Measurements from ENCODE around the gene BCL6. TPM values are rescaled to one million over a fixed set of nuclear protein-coding genes. Genes with fewer than 3 reads are reported as not detected.
A peak's percentile ranks its signal among the peaks of the same experiment; 100 is the strongest.

BCL6 gene
- total and polyA plus RNA-seq, 3 experiments from 2014 or later = 1.8 to 17.2 (median 17.1) TPM

DNA sequence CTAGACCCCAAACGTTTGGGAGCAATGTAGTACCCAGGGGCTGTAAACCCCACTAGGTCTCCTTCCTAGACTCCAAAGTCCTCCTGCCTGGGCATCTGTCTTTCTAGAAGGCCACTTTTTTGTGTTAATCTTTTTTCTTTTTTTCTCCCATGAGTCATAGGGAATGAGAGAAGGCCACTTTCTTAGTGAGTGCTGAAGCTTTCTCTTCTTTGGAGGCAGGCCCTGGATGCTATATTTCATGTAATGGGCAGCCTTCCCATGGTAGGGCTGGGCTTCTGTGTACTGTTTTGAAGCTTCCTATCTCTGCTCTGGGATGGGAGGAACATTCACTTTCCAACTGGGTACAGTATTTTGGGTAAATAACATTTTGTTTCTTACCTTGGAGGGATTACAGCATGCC, 27.7 kb downstream of the BCL6 start:
- H3K27ac Mint-ChIP-seq = no peak overlapping the region
- H3K27me3 ChIP-seq (ENCODE audit: insufficient read depth, low read length, poor library complexity, severe bottlenecking) = no peaks in the 10 kb centered on the region
- H3K27ac ChIP-seq (ENCODE audit: low read depth, low read length) = no peak overlapping the region
- ChIA-PET CTCF (interaction anchor here (3.0 to 6.1 kb wide), 2 partner anchors 38 to 399 kb away, joined by 14 to 79 read pairs; no protein-coding TSS in a partner anchor), POLR2A (no interaction called here)
- peaks cover 13 to 17% (median 17%) of the 10 kb centered on the region in 3 donors for H3K4me1 Mint-ChIP-seq
- peaks cover 3% of the 10 kb centered on the region for H3K36me3 ChIP-seq (ENCODE audit: insufficient read depth, low read length)
- H3K4me3 ChIP-seq (ENCODE audit: low read length) = no peak overlapping the region
- peaks cover 0 to 21% (median 6%) of the 10 kb centered on the region in 3 donors for H3K36me3 Mint-ChIP-seq
- H3K4me3 Mint-ChIP-seq = no peak overlapping the region
- no peak for DNase-seq
- H3K9me3 ChIP-seq (ENCODE audit: low read length) = no peaks in the 10 kb centered on the region
- no peaks in the 10 kb centered on the region for H3K9me3 Mint-ChIP-seq
- peaks cover 6% of the 10 kb centered on the region for H3K4me1 ChIP-seq (ENCODE audit: insufficient read depth, low read length)
- H3K27me3 Mint-ChIP-seq = no peaks in the 10 kb centered on the region

DNA sequence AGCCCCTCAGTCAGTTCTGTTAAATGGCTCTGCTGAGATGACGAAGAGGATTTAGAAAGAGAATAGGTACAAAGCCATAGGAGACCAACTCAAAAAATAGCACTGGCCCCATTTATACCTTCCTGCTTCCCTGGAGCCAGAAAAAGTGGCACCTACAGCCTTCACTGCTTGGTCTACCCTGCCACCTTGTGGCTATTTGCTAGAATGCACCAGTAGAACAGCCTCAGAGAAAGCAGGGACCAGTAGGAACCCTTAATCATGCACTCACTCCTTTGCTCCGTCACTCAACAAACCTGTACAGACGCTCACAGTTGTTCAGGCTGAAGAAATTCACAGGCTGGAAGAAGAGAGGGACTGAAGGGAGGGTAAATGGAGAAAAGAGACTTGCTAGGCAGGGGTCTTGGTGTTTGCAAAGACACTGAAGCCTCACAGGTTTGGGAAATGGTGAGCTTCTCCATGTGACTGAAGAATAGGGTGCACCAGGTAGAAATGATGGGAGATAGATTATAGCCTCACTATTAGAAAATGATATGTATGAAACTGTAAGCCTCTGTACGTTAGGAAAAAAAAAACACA, 30.8 kb downstream of the BCL6 start:
- H3K9me3 ChIP-seq (ENCODE audit: low read length) = no peaks in the 10 kb centered on the region
- no peaks in the 10 kb centered on the region for H3K36me3 ChIP-seq (ENCODE audit: insufficient read depth, low read length)
- no peaks in the 10 kb centered on the region for H3K27me3 Mint-ChIP-seq
- peaks cover 6% of the 10 kb centered on the region for H3K4me1 ChIP-seq (ENCODE audit: insufficient read depth, low read length)
- DNase-seq = peak; percentile 47 to 79 (median 61)
- H3K27ac ChIP-seq (ENCODE audit: low read depth, low read length) = no peak overlapping the region
- CTCF ChIA-PET = interaction anchor here (1.0 to 6.1 kb wide), 15 partner anchors 10 to 1326 kb away, joined by 3 to 79 read pairs (median 4); partner anchors contain the start of gene RTP2
- POLR2A ChIA-PET = no interaction called here
- H3K36me3 Mint-ChIP-seq = no peaks in the 10 kb centered on the region
- H3K27ac Mint-ChIP-seq = peak overlapping the region in 5 of 8 donors; percentile 2 to 72 (median 10)
- peak overlapping the region in 1 of 7 donors; percentile 57 for H3K4me3 Mint-ChIP-seq
- no peaks in the 10 kb centered on the region for H3K27me3 ChIP-seq (ENCODE audit: insufficient read depth, low read length, poor library complexity, severe bottlenecking)
- peaks cover 13 to 17% (median 17%) of the 10 kb centered on the region in 3 donors for H3K4me1 Mint-ChIP-seq
- H3K4me3 ChIP-seq (ENCODE audit: low read length) = no peak overlapping the region
- H3K9me3 Mint-ChIP-seq = no peaks in the 10 kb centered on the region

DNA sequence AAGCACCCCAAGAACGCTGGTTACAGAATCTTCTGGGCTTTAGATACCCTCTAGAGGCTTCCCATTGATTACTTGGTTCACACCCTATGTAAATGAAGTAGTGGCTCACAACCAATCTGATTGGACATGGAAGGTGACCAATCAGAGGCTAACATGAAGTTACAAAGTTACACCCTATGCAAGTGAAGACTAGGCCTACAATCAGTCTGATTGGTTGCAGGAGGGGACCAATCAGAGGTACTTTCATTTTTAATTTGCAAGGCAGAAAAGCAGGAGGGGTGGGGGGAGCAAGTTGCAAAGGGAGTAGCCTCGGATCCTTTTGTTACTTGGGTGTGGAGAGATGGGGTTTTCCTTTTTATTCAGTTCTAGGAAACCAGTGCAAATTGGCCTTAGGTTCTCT, 31.8 kb downstream of the BCL6 start:
- no peaks in the 10 kb centered on the region for H3K27me3 ChIP-seq (ENCODE audit: insufficient read depth, low read length, poor library complexity, severe bottlenecking)
- Mint-ChIP-seq H3K4me1 (peaks cover 13 to 17% (median 17%) of the 10 kb centered on the region in 3 donors), H3K9me3 (no peaks in the 10 kb centered on the region), H3K27ac (peak overlapping the region in 5 of 8 donors; percentile 15 to 70 (median 35)), H3K36me3 (no peaks in the 10 kb centered on the region), H3K4me3 (peak overlapping the region in 3 of 7 donors; percentile 6 to 72 (median 47)), H3K27me3 (no peaks in the 10 kb centered on the region)
- CTCF ChIA-PET = interaction anchor here (1.0 to 6.1 kb wide), 7 partner anchors 12 to 395 kb away, joined by 3 to 79 read pairs (median 6); partner anchors contain the start of gene RTP2
- no peak overlapping the region for H3K27ac ChIP-seq (ENCODE audit: low read depth, low read length)
- DNase-seq = peak in 2 of 5 donors; percentile 10 to 32
- H3K36me3 ChIP-seq (ENCODE audit: insufficient read depth, low read length) = no peaks in the 10 kb centered on the region
- no peaks in the 10 kb centered on the region for H3K9me3 ChIP-seq (ENCODE audit: low read length)
- peaks cover 6% of the 10 kb centered on the region for H3K4me1 ChIP-seq (ENCODE audit: insufficient read depth, low read length)
- POLR2A ChIA-PET = no interaction called here
- no peak overlapping the region for H3K4me3 ChIP-seq (ENCODE audit: low read length)

DNA sequence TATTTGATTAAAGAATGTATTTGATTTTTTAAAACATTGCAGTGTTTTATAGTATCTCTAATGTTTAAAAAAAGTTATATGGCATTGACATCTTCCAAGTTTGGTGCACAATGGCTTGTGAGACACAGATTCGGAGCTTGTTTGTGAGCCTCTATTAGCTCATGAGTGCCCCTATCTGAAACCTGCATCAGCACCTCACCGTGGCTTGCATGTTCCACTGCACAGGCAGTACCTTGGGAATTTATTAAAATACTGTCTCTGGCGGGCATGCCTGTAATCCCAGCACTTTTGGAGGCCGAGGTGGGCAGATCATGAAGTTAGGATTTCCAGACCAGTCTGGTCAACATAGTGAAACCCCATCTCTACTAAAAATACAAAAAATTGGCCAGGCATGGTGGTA, 36.1 kb downstream of the BCL6 start:
- H3K9me3 ChIP-seq (ENCODE audit: low read length) = no peaks in the 10 kb centered on the region
- H3K9me3 Mint-ChIP-seq = no peaks in the 10 kb centered on the region
- no peak overlapping the region for H3K4me3 Mint-ChIP-seq
- no peak overlapping the region for H3K4me3 ChIP-seq (ENCODE audit: low read length)
- H3K27ac ChIP-seq (ENCODE audit: low read depth, low read length) = no peak overlapping the region
- H3K36me3 ChIP-seq (ENCODE audit: insufficient read depth, low read length) = no peaks in the 10 kb centered on the region
- no peaks in the 10 kb centered on the region for H3K27me3 ChIP-seq (ENCODE audit: insufficient read depth, low read length, poor library complexity, severe bottlenecking)
- POLR2A ChIA-PET = no interaction called here
- DNase-seq = no peak
- no peak overlapping the region for H3K27ac Mint-ChIP-seq
- no peaks in the 10 kb centered on the region for H3K36me3 Mint-ChIP-seq
- peaks cover 10 to 12% (median 11%) of the 10 kb centered on the region in 3 donors for H3K4me1 Mint-ChIP-seq
- peaks cover 5% of the 10 kb centered on the region for H3K4me1 ChIP-seq (ENCODE audit: insufficient read depth, low read length)
- CTCF ChIA-PET = interaction anchor here (1.0 kb wide), 1 partner anchor 25 kb away, joined by 4 read pairs; no protein-coding TSS in a partner anchor
- H3K27me3 Mint-ChIP-seq = no peaks in the 10 kb centered on the region

DNA sequence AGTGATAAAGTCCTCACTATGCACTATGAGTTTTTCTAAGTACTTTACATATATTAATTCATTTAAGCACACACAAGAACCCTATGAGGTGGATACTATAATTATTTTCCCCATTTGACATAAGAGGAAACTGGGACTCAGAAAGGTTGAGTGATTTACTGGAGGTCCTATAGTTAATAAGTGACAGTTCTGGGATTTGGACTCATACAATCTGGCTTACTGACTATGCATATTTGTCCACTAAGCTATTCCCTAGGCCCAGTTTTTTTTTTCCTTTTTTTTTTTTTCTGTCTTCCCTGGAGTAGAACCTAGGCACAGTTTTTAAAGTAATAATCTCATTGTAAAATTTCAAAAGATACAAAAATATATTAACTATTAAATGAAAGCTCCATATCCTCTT, 36.6 kb downstream of the BCL6 start:
- no peak for DNase-seq
- no peaks in the 10 kb centered on the region for H3K36me3 Mint-ChIP-seq
- no peak overlapping the region for H3K4me3 ChIP-seq (ENCODE audit: low read length)
- H3K36me3 ChIP-seq (ENCODE audit: insufficient read depth, low read length) = no peaks in the 10 kb centered on the region
- H3K27me3 ChIP-seq (ENCODE audit: insufficient read depth, low read length, poor library complexity, severe bottlenecking) = no peaks in the 10 kb centered on the region
- no peaks in the 10 kb centered on the region for H3K27me3 Mint-ChIP-seq
- no peaks in the 10 kb centered on the region for H3K9me3 Mint-ChIP-seq
- no peak overlapping the region for H3K27ac Mint-ChIP-seq
- no peak overlapping the region for H3K4me3 Mint-ChIP-seq
- no peaks in the 10 kb centered on the region for H3K9me3 ChIP-seq (ENCODE audit: low read length)
- peaks cover under 1% of the 10 kb centered on the region for H3K4me1 ChIP-seq (ENCODE audit: insufficient read depth, low read length)
- ChIA-PET CTCF (interaction anchor here (1.0 to 1.1 kb wide), 2 partner anchors 25 to 390 kb away, joined by 3 to 4 read pairs; no protein-coding TSS in a partner anchor), POLR2A (no interaction called here)
- H3K27ac ChIP-seq (ENCODE audit: low read depth, low read length) = no peak overlapping the region
- peaks cover 5 to 7% (median 7%) of the 10 kb centered on the region in 3 donors for H3K4me1 Mint-ChIP-seq

DNA sequence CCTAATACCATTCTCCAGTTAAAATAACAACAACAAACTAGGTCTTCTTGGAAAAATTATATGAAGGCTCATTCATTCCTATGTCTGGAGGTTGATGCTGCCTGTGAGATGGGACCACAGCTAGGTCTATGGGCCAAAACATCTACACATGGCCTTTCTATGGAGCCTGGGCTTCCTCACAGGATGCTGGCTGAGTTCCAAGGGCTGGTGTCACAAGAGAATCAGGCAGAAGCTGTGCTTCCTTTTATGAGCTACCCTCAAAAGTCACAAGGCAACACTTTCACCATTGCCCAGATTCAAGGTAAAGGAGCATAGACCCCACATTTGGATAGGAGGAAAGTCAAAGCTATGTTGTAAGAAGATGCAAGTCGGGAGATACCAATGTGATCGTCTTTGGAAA, 38.3 kb downstream of the BCL6 start:
- Histone ChIP-seq H3K4me3 (ENCODE audit: low read length) (no peak overlapping the region), H3K36me3 (ENCODE audit: insufficient read depth, low read length) (no peaks in the 10 kb centered on the region), H3K9me3 (ENCODE audit: low read length) (no peaks in the 10 kb centered on the region), H3K4me1 (ENCODE audit: insufficient read depth, low read length) (no peaks in the 10 kb centered on the region), H3K27me3 (ENCODE audit: insufficient read depth, low read length, poor library complexity, severe bottlenecking) (no peaks in the 10 kb centered on the region), H3K27ac (ENCODE audit: low read depth, low read length) (no peak overlapping the region)
- ChIA-PET POLR2A (no interaction called here), CTCF (interaction anchor here (1.1 to 1.4 kb wide), 2 partner anchors 8 to 33 kb away, joined by 3 read pairs; no protein-coding TSS in a partner anchor)
- Mint-ChIP-seq H3K4me1 (peaks cover 0 to 2% (median 0%) of the 10 kb centered on the region in 3 donors), H3K27me3 (no peaks in the 10 kb centered on the region), H3K9me3 (no peaks in the 10 kb centered on the region), H3K27ac (no peak overlapping the region), H3K36me3 (no peaks in the 10 kb centered on the region), H3K4me3 (no peak overlapping the region)
- DNase-seq = no peak

DNA sequence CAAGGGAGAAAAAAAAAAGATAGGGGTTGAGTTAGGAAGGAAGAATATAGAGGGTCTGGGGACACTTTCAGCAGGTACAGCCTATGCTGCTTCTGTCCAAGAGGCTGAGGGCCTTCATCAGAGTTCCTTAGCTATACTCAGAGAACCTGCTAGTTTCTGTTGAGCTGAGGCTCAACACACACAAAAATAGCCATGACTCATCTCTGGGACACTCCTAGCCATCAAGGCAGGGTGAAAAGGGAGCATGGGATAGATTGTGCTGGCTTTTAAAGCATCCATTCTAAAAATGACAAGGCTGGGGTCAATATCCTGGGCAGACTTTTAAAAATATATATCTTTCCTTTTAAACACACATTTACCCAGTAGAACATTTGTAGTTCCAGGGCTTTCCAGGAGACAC, 40.1 kb downstream of the BCL6 start:
- Histone ChIP-seq H3K9me3 (ENCODE audit: low read length) (no peaks in the 10 kb centered on the region), H3K4me3 (ENCODE audit: low read length) (no peak overlapping the region), H3K4me1 (ENCODE audit: insufficient read depth, low read length) (no peaks in the 10 kb centered on the region), H3K36me3 (ENCODE audit: insufficient read depth, low read length) (no peaks in the 10 kb centered on the region), H3K27ac (ENCODE audit: low read depth, low read length) (no peak overlapping the region), H3K27me3 (ENCODE audit: insufficient read depth, low read length, poor library complexity, severe bottlenecking) (no peaks in the 10 kb centered on the region)
- no peak overlapping the region for H3K4me3 Mint-ChIP-seq
- peaks cover 0 to 2% (median 0%) of the 10 kb centered on the region in 3 donors for H3K4me1 Mint-ChIP-seq
- H3K27me3 Mint-ChIP-seq = peaks cover 0 to 4% of the 10 kb centered on the region in 2 donors
- no peaks in the 10 kb centered on the region for H3K36me3 Mint-ChIP-seq
- CTCF ChIA-PET = interaction anchor here (0.9 to 1.9 kb wide), 3 partner anchors 10 to 385 kb away, joined by 3 to 7 read pairs (median 3); no protein-coding TSS in a partner anchor
- POLR2A ChIA-PET = no interaction called here
- DNase-seq = no peak
- H3K27ac Mint-ChIP-seq = no peak overlapping the region
- H3K9me3 Mint-ChIP-seq = no peaks in the 10 kb centered on the region

DNA sequence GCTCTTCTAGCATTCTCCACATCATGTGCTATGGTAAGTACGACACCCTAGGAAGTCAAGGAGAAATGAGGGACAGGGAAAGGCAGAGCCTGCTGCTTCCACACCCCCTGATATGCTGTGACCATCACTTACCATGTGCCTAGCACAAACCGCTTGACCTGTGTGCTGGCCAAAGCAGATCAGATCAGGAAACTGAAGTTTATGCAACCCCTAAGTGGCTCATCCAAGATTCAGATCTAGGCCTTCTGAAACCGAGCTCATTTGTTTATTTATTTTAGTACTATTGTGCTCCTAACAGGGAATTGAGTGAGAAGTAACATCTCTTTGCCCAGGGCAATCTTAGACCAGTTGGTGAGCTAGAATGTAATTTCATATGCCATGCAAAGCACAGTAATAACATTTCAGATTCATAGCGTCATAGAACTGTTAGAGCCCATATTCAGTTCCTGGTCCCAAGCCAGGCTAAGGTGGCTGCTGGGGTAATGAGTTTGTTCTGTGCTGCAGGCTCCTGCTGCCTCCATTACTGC, 42.7 kb downstream of the BCL6 start, which contains the start of gene RTP2:
Gene RTP2 (minus strand): TSS at position 51 of the 527 bp plus-strand sequence. CDS start 429 bp downstream, outside the sequence.
- Histone ChIP-seq H3K27ac (ENCODE audit: low read depth, low read length) (no peak within 1 kb of the TSS), H3K36me3 (ENCODE audit: insufficient read depth, low read length) (no peaks in the 10 kb centered on the region), H3K9me3 (ENCODE audit: low read length) (no peaks in the 10 kb centered on the region), H3K4me3 (ENCODE audit: low read length) (no peak within 1 kb of the TSS), H3K27me3 (ENCODE audit: insufficient read depth, low read length, poor library complexity, severe bottlenecking) (no peaks in the 10 kb centered on the region), H3K4me1 (ENCODE audit: insufficient read depth, low read length) (no peaks in the 10 kb centered on the region)
- ChIA-PET POLR2A (no interaction called here), CTCF (interaction anchor here (1.4 to 3.4 kb wide), 4 partner anchors 12 to 383 kb away, joined by 3 to 11 read pairs (median 7); no protein-coding TSS in a partner anchor)
- peaks cover 7 to 9% of the 10 kb centered on the region in 2 donors for H3K27me3 Mint-ChIP-seq
- H3K9me3 Mint-ChIP-seq = no peaks in the 10 kb centered on the region
- H3K4me3 Mint-ChIP-seq = no peak within 1 kb of the TSS
- H3K4me1 Mint-ChIP-seq = peaks cover 0 to 2% (median 0%) of the 10 kb centered on the region in 3 donors
- peak within 1 kb of the TSS in 1 of 8 donors; percentile 15 for H3K27ac Mint-ChIP-seq
- H3K36me3 Mint-ChIP-seq = no peaks in the 10 kb centered on the region
- DNase-seq = no peak

All from CD8-positive, alpha-beta memory T cell (primary cell).